GM21515 (cell line): ENCODE data around the gene VANGL1.

Source experiments
- ATAC-seq: cut with Tn5 transposase; IDR thresholded peaks from one replicate; pipeline ENCODE4 v1.9.1; 2021; ENCODE audit not compliant: unreplicated experiment

The VANGL1 gene

GRCh38 chr1:115701090-115701489 is 59.3 kb downstream of the VANGL1 start:
- no peak for ATAC-seq

DNA sequence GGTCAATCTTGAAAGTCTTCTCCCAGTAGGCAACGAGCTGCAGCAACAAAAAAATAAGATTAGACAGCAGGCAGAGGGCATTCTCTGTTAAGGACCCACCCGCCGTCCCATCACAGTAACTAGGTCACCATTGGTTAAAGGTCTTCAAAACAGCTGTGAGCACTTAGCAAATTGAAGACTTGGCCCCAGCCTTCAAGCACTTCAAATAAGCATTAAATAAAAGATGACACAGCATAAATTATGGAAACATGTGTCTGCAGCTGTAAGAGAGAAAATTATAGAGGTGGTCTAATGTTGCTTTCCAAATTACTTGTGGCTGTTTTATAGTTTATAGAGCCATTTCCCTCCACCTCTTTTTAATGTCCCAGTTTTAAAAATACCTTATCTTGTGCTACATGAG is 61.2 kb downstream of the VANGL1 start:
- ATAC-seq = no peak

DNA sequence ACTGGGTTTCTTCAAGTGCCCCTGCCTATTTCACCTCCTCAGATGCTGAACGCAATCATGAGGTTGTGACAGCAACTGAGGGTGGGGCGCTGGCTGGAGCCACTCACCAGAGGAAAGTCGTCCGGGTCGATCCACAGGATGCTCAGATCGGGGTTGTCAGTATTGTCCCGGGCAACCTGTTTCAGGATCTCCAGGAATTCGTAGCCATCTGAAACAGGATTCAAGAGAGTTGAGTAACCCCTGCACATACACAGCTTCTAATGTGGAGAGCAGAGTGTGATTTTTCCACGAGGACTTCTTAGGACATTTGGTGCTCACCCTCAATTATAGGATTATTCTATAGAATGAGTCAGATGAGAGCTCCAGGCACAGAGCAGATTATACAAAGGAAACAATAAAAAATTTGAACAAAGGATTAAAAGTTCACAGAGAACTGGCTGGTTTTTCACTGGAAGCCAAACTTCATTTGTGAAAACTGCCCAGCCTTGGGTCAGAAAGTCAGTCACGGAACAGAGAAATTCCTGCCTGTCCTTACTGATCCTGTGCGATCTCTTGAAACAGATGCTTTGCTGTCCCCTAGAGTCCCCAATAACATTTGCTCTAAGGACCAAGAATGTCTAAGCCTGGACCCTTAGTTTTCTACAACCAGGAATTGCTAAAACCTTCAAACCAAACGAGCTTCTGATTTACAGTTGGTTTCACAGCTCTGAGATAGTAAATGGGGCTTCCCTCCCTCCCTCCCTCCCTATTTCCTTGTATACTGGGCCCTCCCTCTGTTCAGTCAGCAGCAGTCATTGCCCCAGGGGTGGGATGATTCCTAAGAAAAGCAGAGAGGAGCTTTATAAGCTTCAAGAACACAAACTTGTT is 63.5 kb downstream of the VANGL1 start:
- ATAC-seq = no peak

DNA sequence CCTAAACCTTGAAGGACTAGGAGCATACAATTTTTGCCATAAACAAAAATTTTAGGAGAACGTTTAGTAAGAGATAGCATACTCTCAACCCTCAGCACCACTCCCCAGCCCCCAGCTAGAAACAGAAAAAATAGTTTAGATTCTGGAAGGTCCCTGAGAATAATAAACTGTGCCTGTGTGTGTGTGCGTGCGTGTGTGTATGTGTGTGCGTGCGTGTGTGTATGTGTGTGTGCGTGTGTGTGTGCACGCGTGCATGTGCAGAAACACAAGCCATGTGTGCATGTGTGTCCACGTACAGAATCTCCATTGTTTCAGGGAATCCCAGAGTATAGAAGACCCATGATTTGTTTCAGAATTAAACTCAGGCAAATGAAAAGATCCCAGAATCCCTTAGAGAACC is 64.2 kb downstream of the VANGL1 start:
- no peak for ATAC-seq

DNA sequence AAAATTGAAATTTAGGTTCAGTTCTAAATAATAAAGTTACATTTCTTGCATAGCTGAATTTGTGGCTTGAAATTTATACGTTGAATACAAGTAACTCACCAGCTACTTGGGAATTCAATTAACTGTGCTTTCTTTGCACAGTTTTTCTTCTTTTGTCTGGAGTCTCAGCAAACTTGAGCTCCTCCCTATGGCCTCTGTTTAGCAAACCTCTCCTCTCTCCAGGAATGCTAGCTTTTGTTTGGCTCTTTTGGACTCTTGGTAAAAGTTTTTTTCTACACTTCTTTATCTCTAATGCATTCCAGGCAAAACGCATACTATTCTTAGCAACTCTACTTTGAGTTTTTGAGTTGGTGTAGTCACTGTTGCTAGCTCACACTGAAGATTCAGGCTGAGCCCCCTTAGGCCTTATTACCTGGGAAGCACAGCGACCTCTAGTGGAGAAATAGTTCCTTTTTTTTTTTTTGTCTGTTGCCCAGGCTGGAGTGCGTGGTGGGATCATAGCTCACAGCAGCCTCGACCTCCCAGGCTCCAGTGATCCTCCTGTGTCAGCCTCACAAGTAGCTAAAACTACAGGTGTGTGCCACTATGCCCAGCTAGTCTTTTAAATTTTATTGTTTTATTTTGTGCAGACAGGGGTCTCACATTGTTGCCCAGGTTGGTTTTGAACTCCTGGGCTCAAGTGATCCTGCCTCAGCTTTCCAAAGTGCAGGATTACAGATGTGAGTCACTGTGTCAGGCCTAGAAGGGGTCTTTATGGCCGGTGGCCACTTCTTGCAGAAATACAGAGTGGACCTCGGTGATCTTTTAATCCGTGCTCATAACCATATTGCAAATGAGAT is 65.0 kb downstream of the VANGL1 start:
- no peak for ATAC-seq

GRCh38 chr1:115710859-115711624 is 69.3 kb downstream of the VANGL1 start:
- no peak for ATAC-seq

GRCh38 chr1:115712911-115713609 is 71.3 kb downstream of the VANGL1 start:
- ATAC-seq = no peak

GRCh38 chr1:115713906-115714305 is 72.1 kb downstream of the VANGL1 start:
- ATAC-seq = no peak

- ATAC-seq = no peak
Measured at GRCh38 chr1:115714572-115715141, 72.9 kb downstream of the VANGL1 start.

- ATAC-seq = no peak
Measured at GRCh38 chr1:115717541-115717940, 75.8 kb downstream of the VANGL1 start.

DNA sequence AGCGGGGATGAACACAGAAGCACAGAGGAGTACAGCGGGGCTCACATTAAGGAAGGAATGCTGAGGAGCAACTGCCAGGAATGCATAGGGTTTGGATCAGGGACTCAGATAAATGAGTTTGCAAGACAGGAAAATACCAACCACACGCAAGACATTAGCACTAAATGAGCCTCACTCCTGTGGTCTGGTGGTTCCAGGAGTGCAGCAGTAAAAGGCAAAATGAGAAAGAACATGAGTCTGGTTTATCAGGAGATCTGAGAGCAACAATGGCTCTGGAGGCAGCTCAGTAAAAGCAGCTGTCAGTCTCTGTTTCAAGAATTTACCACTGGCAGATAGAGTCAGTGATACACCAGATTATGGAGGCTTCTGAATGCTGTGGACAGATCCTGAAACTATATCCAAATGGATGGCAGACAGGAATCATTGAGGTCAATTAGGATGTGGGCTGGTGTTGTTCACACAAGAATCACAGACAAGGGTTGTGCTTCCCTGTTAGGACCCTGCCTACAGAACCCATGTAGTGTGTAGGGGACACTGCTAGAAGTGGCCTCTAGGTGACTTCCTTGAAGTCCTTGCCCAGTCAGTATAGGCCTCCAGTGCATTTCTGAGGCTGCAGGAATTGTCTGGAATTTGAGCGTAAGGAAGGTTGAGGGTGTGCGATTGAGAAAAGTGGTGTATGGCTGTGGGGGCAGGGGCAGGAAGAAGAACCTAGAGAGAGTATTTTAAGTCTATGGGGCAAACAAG is 76.4 kb downstream of the VANGL1 start:
- no peak for ATAC-seq

DNA sequence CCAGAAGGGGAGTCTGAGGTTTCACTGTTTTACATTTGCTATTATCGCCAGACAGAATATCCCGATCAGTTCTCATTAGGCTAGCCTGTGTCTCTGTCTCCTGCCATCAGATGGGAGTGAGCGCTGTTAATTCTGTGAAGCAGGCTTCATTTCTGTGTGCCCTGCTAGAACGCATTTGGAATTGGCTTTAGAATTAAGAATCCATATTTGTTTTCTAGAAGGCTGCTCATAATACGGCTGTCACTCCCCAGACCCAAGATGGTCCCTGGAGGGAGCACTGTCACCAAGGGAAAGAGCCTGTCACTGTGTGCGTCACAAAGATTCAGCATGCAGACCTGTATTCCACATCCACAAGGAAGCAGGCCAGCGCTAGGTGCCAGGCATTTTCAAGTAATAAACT is 77.5 kb downstream of the VANGL1 start:
- no peak for ATAC-seq

GRCh38 chr1:115722221-115722620 is 80.5 kb downstream of the VANGL1 start:
- ATAC-seq = no peak

GRCh38 chr1:115723756-115724155 is 82.0 kb downstream of the VANGL1 start:
- ATAC-seq = no peak

DNA sequence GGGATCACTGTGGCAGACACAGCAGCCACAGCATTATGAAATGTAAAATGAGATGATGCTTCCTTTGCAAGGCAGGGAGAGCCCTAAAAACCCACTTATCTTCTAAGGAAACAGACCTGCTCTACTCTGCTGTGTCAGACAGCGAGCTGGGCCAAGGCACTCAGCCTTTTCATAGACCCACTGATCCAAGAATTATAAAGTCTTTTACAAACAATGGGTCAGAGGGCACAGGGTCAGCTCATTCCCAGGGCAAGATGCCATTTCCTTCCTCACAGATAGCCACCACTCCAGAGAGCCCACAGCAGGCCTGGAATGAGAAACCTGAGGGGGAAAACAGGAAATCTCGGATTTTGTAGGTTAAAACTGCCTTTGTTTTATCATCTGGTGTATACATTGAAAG is 83.8 kb downstream of the VANGL1 start:
- ATAC-seq = no peak

GRCh38 chr1:115726161-115726560 is 84.4 kb downstream of the VANGL1 start:
- ATAC-seq = no peak

- no peak for ATAC-seq
Measured at GRCh38 chr1:115726570-115726969, 84.8 kb downstream of the VANGL1 start.

DNA sequence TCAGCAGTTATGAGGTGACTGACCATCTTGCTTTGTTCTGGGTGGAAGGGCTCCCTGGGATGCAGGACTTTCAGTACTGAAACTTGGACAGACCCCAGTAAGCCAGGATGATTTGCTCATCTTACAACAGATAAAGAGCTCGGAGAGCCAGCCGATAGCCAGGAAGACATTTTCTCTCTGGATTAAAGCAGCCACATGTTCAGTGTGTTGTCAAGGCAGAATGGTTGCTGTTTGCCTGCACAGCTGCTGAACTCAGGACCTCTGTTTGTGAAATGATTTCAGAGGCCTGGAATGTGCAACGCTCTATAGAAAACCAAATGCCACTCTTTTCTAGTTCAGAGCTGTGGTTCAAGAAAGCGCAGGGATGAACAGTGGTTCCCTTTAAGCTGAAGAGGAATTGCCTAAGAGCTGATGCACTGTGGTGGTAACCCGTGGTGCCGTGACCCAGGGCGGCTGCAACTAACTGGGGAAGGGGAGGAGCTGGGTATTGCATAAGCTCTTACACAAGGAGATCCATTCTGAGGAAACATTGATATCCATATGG is 86.0 kb downstream of the VANGL1 start:
- ATAC-seq = no peak

GRCh38 chr1:115728341-115728740 is 86.6 kb downstream of the VANGL1 start:
- ATAC-seq = no peak
